ENCODE data around the gene DCAF11. TPM values are rescaled to one million over a fixed set of nuclear protein-coding genes. Genes with fewer than 3 reads are reported as not detected.

DCAF11 gene
- total and polyA plus RNA-seq, 2 of the 13 experiments (the other 11 are each of a cell fraction or from before 2014, with no cell fraction given): 150 to 257 TPM

- peak; percentile 99 for TF ChIP-seq ZMAT3 (CRISPR knock-in tag; conservative IDR thresholded peaks at IDR 0.05)
- no peak for TF ChIP-seq NAIF1 (CRISPR knock-in tag; IDR thresholded peaks at IDR 0.05; ENCODE audit: borderline replicate concordance)
- no peak; the same call in 1 of the 2 replicates for TF ChIP-seq ZNF143 (CRISPR knock-in tag; IDR thresholded peaks at IDR 0.05)
- TF ChIP-seq HNF1A (IDR thresholded peaks at IDR 0.05; ENCODE audit: low read depth): peak; percentile 55; the same call in 1 of the 2 replicates
- peak; percentile 82 for TF ChIP-seq HNF1A (CRISPR knock-in tag; IDR thresholded peaks at IDR 0.05; ENCODE audit: borderline replicate concordance)
- TF ChIP-seq NFE2L2 (IDR thresholded peaks at IDR 0.05; ENCODE audit: low read length): no peak
- TF ChIP-seq ZNF7 (CRISPR knock-in tag; IDR thresholded peaks at IDR 0.05): no peak
- peak; percentile 81; the same call in 1 of the 2 replicates for TF ChIP-seq ZSCAN25 (CRISPR knock-in tag; IDR thresholded peaks at IDR 0.05)
- TF ChIP-seq ZFP91 (CRISPR knock-in tag; IDR thresholded peaks at IDR 0.05; ENCODE audit: borderline replicate concordance): no peak
- peak; percentile 89; the same call in 1 of the 2 replicates for TF ChIP-seq AHR (CRISPR knock-in tag; IDR thresholded peaks at IDR 0.05)
- TF ChIP-seq ERF (CRISPR knock-in tag; IDR thresholded peaks at IDR 0.05): peak; percentile 97
- TF ChIP-seq FIP1L1 (IDR thresholded peaks at IDR 0.05; ENCODE audit: borderline replicate concordance, insufficient read depth, low read depth, low read length): peak; percentile 83; the same call in 1 of the 2 replicates
- no peak for TF ChIP-seq ZNF891 (CRISPR knock-in tag; IDR thresholded peaks at IDR 0.05)
- peak; percentile 45; the same call in 1 of the 2 replicates for TF ChIP-seq SNAPC2 (CRISPR knock-in tag; IDR thresholded peaks at IDR 0.05)
- TF ChIP-seq ZSCAN9 (CRISPR knock-in tag; IDR thresholded peaks at IDR 0.05; ENCODE audit: borderline replicate concordance): peak; percentile 69; the same call in 1 of the 2 replicates
- peak; percentile 27 for TF ChIP-seq CCAR2 (optimal IDR thresholded peaks at IDR 0.05; ENCODE audit: low read depth, low read length)
- TF ChIP-seq STAT6 (CRISPR knock-in tag; IDR thresholded peaks at IDR 0.05; ENCODE audit: borderline replicate concordance): peak; percentile 92
- TF ChIP-seq IRX3 (CRISPR knock-in tag; IDR thresholded peaks at IDR 0.05; ENCODE audit: borderline replicate concordance, low read depth): peak; percentile 93; the same call in 1 of the 2 replicates
- peak; percentile 9; the same call in 1 of the 2 replicates for TF ChIP-seq ZNF263 (CRISPR knock-in tag; IDR thresholded peaks at IDR 0.05)
- TF ChIP-seq CBX1 (IDR thresholded peaks at IDR 0.05; ENCODE audit: low read depth): peak; percentile 87
- TF ChIP-seq ZNF549 (CRISPR knock-in tag; IDR thresholded peaks at IDR 0.05): no peak
Observed at GRCh38 chr14:24141097-24141880, 26.7 kb downstream of the DCAF11 start, which contains the start of gene EMC9 (continued).
